Vagina (tissue), 2 donors: ENCODE measurements around the gene ALPG. TPM values are rescaled to one million over a fixed set of nuclear protein-coding genes. Genes with fewer than 3 reads are reported as not detected.
A peak's percentile ranks its signal among the peaks of the same experiment; 100 is the strongest.

ENCODE experiments used
- DNase-seq, 2 donors: peaks; one replicate each; pipeline ENCODE4 v3.0.0-alpha.2; 2017; ENCODE audit errors: extremely low spot score in 2 of 2
- H3K27ac ChIP-seq: fragments of 200-600 bp; sonication (generic); one replicate; pipeline ENCODE4 v1.5.1; 2019
- H3K27me3 ChIP-seq: fragments of 200-600 bp; sonication (generic); one replicate; pipeline ENCODE4 v1.5.1; 2019
- H3K36me3 ChIP-seq, 2 donors: fragments of 200-600 bp; sonication (generic); one replicate each; pipeline ENCODE4 v1.5.1; 2017 to 2019
- H3K4me1 ChIP-seq: fragments of 200-600 bp; sonication (generic); one replicate; pipeline ENCODE4 v1.5.1; 2019
- H3K4me3 ChIP-seq, 2 donors: fragments of 200-600 bp; sonication (generic); 1 replicate in 1 of 2; 2 replicates in 1 of 2; pipeline ENCODE4 v1.5.1; 2016 to 2019
- H3K9me3 ChIP-seq: fragments of 200-600 bp; sonication (generic); one replicate; pipeline ENCODE4 v1.5.1; 2019
- CTCF ChIP-seq, 3 experiments: fragments of 450-650 bp in 2 of 3; fragments of 200-600 bp in 1 of 3; sonication (generic) in 1 of 3; IDR thresholded peaks; one replicate each; pipeline ENCODE4 v1.5.1; 2017 to 2019; ENCODE audit warnings: antibody characterized with exemption in 3 of 3, mild to moderate bottlenecking in 2 of 3, moderate library complexity in 2 of 3
- POLR2A ChIP-seq, 2 donors: fragments of 450-650 bp; IDR thresholded peaks; one replicate each; pipeline ENCODE4 v1.6.1; 2017; ENCODE audit warnings: antibody characterized with exemption in 2 of 2, mild to moderate bottlenecking in 2 of 2, moderate library complexity in 2 of 2
- POLR2AphosphoS5 ChIP-seq, 2 donors: sonication (generic); formaldehyde crosslinking; IDR thresholded peaks; one replicate each; pipeline ENCODE4 v1.9.0; 2017; ENCODE audit warnings: antibody characterized with exemption in 2 of 2, mild to moderate bottlenecking in 2 of 2, low read depth in 1 of 2; ENCODE audit not compliant: insufficient read depth in 1 of 2
- intact Hi-C: fragments of 100-400 bp; cut with DNase I; formaldehyde crosslinking; loops from one replicate; pipeline ENCODE4 v1.15.1; 2023
- total RNA-seq: library from RNA; depleted of rRNA; stranded (reverse); fragments of >200 nt; gene quantifications from one replicate; pipeline ENCODE4 v1.2.3, GENCODE V29; 2016

Gene ALPG
- total RNA-seq, 1 donor from 2014 or later = not detected

- Histone ChIP-seq H3K27ac (no peak overlapping the region), H3K4me3 (peak overlapping the region; percentile 5 to 35), H3K27me3 (peaks cover 11% of the 10 kb centered on the region), H3K4me1 (peaks cover 29% of the 10 kb centered on the region), H3K9me3 (no peaks in the 10 kb centered on the region), H3K36me3 (no peaks in the 10 kb centered on the region)
- TF ChIP-seq CTCF (IDR thresholded peaks at IDR 0.05) (no peak), POLR2A (IDR thresholded peaks at IDR 0.05) (no peak), POLR2AphosphoS5 (IDR thresholded peaks at IDR 0.05; ENCODE audit: insufficient read depth in 1 of 2, low read depth in 1 of 2) (no peak)
- no peak for DNase-seq
- intact Hi-C loops = no loop called here
Observed at GRCh38 chr2:232418466-232419244, 12.0 kb downstream of the ALPG start.

GRCh38 chr2:232419245-232420072 is 12.8 kb downstream of the ALPG start:
- no peak for DNase-seq
- Histone ChIP-seq H3K27me3 (peaks cover 11% of the 10 kb centered on the region), H3K4me3 (peak overlapping the region; percentile 5 to 35), H3K36me3 (no peaks in the 10 kb centered on the region), H3K4me1 (peaks cover 29% of the 10 kb centered on the region), H3K27ac (no peak overlapping the region), H3K9me3 (no peaks in the 10 kb centered on the region)
- TF ChIP-seq CTCF (IDR thresholded peaks at IDR 0.05) = no peak
- intact Hi-C loops = no loop called here

- intact Hi-C loops = no loop called here
- peaks cover 11% of the 10 kb centered on the region for H3K27me3 ChIP-seq
- no peak overlapping the region for H3K4me3 ChIP-seq
- no peak overlapping the region for H3K27ac ChIP-seq
- no peaks in the 10 kb centered on the region for H3K36me3 ChIP-seq
- no peak for TF ChIP-seq POLR2AphosphoS5 (IDR thresholded peaks at IDR 0.05; ENCODE audit: insufficient read depth in 1 of 2, low read depth in 1 of 2)
- TF ChIP-seq CTCF (IDR thresholded peaks at IDR 0.05) = no peak
- TF ChIP-seq POLR2A (IDR thresholded peaks at IDR 0.05) = no peak
- no peak for DNase-seq
- H3K4me1 ChIP-seq = peaks cover 29% of the 10 kb centered on the region
- no peaks in the 10 kb centered on the region for H3K9me3 ChIP-seq
Observed at GRCh38 chr2:232420073-232420454, 13.4 kb downstream of the ALPG start.

GRCh38 chr2:232420463-232421188 is 14.0 kb downstream of the ALPG start:
- TF ChIP-seq POLR2AphosphoS5 (IDR thresholded peaks at IDR 0.05; ENCODE audit: insufficient read depth in 1 of 2, low read depth in 1 of 2) (no peak), POLR2A (IDR thresholded peaks at IDR 0.05) (no peak), CTCF (IDR thresholded peaks at IDR 0.05) (no peak)
- no peak for DNase-seq
- intact Hi-C loops = no loop called here
- Histone ChIP-seq H3K4me1 (peaks cover 29% of the 10 kb centered on the region), H3K27ac (no peak overlapping the region), H3K9me3 (no peaks in the 10 kb centered on the region), H3K4me3 (peak overlapping the region; percentile 11 to 16), H3K36me3 (no peaks in the 10 kb centered on the region), H3K27me3 (peaks cover 11% of the 10 kb centered on the region)
